ENCODE measurements around the gene C5orf63. TPM values are rescaled to one million over a fixed set of nuclear protein-coding genes. Genes with fewer than 3 reads are reported as not detected.

The C5orf63 gene
- total and polyA plus RNA-seq, 2 donors (not counting 3 experiments of a cell fraction or from before 2014, with no cell fraction given), result 1.4 to 5.3 TPM

DNA sequence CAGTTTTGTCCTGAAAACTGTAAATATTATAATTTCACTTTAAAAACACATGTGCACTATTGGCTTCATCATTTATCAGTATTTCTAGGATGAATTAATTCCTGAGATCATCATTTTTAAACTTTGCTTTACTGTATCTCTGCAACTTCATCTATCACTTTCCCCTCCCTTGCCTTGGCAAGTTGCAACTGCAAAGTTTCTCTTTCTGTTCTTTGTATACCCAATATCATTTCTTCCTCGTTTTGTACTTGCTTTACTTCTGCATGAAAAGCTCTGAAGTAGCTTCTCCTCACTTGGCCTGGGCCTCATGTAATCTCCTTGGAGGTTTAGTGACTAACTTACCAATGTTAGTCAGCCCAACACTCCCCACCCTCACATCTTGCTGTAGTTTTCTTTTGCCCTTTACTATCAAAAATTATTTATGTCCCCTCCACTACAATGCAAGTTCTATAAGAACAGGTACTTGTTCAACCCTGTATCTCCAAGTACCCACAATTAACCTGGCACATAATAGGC lies 12.8 kb downstream of the C5orf63 start:
- Histone ChIP-seq H3K4me1 (ENCODE audit: control insufficient read depth, extremely low read depth, insufficient read depth, low read length) (no peaks in the 10 kb centered on the region), H3K4me3 (replicated peaks in 1 of 3; ENCODE audit: insufficient read depth in 1 of 3, low read depth in 1 of 3, low read length in 3 of 3) (no peak overlapping the region), H3K9me1 (replicated peaks; ENCODE audit: control insufficient read depth, extremely low read depth, insufficient read depth, low read length) (no peaks in the 10 kb centered on the region), H3K79me2 (ENCODE audit: control insufficient read depth, insufficient read depth, low read length) (no peaks in the 10 kb centered on the region), H4K20me1 (replicated peaks; ENCODE audit: control insufficient read depth, extremely low read depth, insufficient read depth, low read length) (no peaks in the 10 kb centered on the region), H3K27ac (ENCODE audit: insufficient read depth, low read depth, low read length) (no peak overlapping the region), H3K36me3 (ENCODE audit: control insufficient read depth in 2 of 2, extremely low read depth in 1 of 2, insufficient read depth in 2 of 2, low read length in 2 of 2) (no peaks in the 10 kb centered on the region), H3K9me3 (replicated peaks; ENCODE audit: control insufficient read depth, insufficient read depth, low read length) (no peaks in the 10 kb centered on the region), H2AFZ (ENCODE audit: low read depth, low read length) (no peak overlapping the region), H3K4me2 (ENCODE audit: insufficient read depth, low read length) (no peak overlapping the region), H3K9ac (replicated peaks; ENCODE audit: extremely low read depth, insufficient read depth, low read length) (no peak overlapping the region), H3K27me3 (ENCODE audit: control insufficient read depth in 2 of 2, insufficient read depth in 2 of 2, low read length in 2 of 2) (no peaks in the 10 kb centered on the region)
- ChIA-PET CTCF (no interaction called here), POLR2A (no interaction called here)
- BruUV-seq (replicated peaks), result no TSS peak
- DNase-seq (ENCODE audit: low read depth, low spot score) (no peak), FAIRE-seq (no peak)
- TF ChIP-seq JUN (IDR thresholded peaks at IDR 0.05; ENCODE audit: borderline replicate concordance, insufficient read depth, insufficient read length, low read depth), result no peak
- no peak for TF ChIP-seq CTCF (IDR thresholded peaks at IDR 0.05; ENCODE audit: extremely low read depth in 1 of 2, insufficient read depth in 1 of 2, low read depth in 1 of 2, low read length in 2 of 2)
- no peak for TF ChIP-seq EZH2 (IDR thresholded peaks at IDR 0.05; ENCODE audit: borderline replicate concordance, low read depth, low read length, severe bottlenecking)
- no peak for TF ChIP-seq POLR2AphosphoS5 (IDR thresholded peaks at IDR 0.05; ENCODE audit: insufficient read depth, low read depth, low read length)
- no peak for TF ChIP-seq GATA2 (IDR thresholded peaks at IDR 0.05; ENCODE audit: insufficient read depth, insufficient read length, low read depth, low read length)
- no peak for TF ChIP-seq POLR2A (IDR thresholded peaks at IDR 0.05; ENCODE audit: low read depth, low read length)
- TF ChIP-seq FOS (IDR thresholded peaks at IDR 0.05; ENCODE audit: borderline replicate concordance, insufficient read depth, low read length), result no peak
- TF ChIP-seq, protein P1, sequence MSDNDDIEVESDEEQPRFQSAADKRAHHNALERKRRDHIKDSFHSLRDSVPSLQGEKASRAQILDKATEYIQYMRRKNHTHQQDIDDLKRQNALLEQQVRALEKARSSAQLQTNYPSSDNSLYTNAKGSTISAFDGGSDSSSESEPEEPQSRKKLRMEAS (IDR thresholded peaks at IDR 0.05; ENCODE audit: insufficient read depth, insufficient read length), result no peak
- no peak for TF ChIP-seq MYC (IDR thresholded peaks at IDR 0.05; ENCODE audit: low read depth, low read length)
- dilution Hi-C loops (cut with MboI; ENCODE audit: extremely low pct_ligation_motif_present, low sequenced_read_pairs) (no loop called here), intact Hi-C loops (cut with micrococcal nuclease) (no loop called here)
